Neural cell (in vitro differentiated cells): Measurements from ENCODE around the gene CDH5. TPM values are rescaled to one million over a fixed set of nuclear protein-coding genes. Genes with fewer than 3 reads are reported as not detected.

Experiments used
- H2AFZ ChIP-seq: fragments of 200-600, 300-800 bp; sonication (generic), shearing (Covaris generic); 2 replicates; pipeline ENCODE4 v1.6.0; 2014; ENCODE audit warnings: low read depth, mild to moderate bottlenecking, antibody characterized with exemption, low read length, moderate library complexity
- H3F3A ChIP-seq: fragments of 200-600 bp; shearing (Covaris generic); 2 replicates; pipeline ENCODE4 v1.6.1; 2016; ENCODE audit warnings: mild to moderate bottlenecking, moderate library complexity, mixed read lengths, antibody characterized with exemption, low read length; ENCODE audit not compliant: insufficient read depth, poor library complexity, severe bottlenecking
- H3K27ac ChIP-seq: fragments of 200-600, 300-800 bp; sonication (generic), shearing (Covaris generic); 2 replicates; pipeline ENCODE4 v1.5.1; 2014; ENCODE audit warnings: mild to moderate bottlenecking, low read length, moderate library complexity
- H3K27me3 ChIP-seq: fragments of 300-800, 200-600 bp; sonication (generic), shearing (Covaris generic); 2 replicates; pipeline ENCODE4 v1.6.0; 2014; ENCODE audit warnings: mild to moderate bottlenecking, low read depth, low read length, moderate library complexity; ENCODE audit not compliant: insufficient read depth
- H3K36me3 ChIP-seq: fragments of 300-800, 200-600 bp; sonication (generic), shearing (Covaris generic); 2 replicates; pipeline ENCODE4 v1.5.1; 2014; ENCODE audit warnings: mild to moderate bottlenecking, antibody characterized with exemption, low read length, moderate library complexity; ENCODE audit not compliant: insufficient read depth
- H3K4me2 ChIP-seq: fragments of 300-800, 200-600 bp; sonication (generic), shearing (Covaris generic); 2 replicates; pipeline ENCODE4 v1.6.0; 2014; ENCODE audit warnings: mild to moderate bottlenecking, low read length
- H3K4me3 ChIP-seq: fragments of 300-800, 200-600 bp; sonication (generic), shearing (Covaris generic); 2 replicates; pipeline ENCODE4 v1.5.1; 2014; ENCODE audit warnings: mild to moderate bottlenecking, low read length, moderate library complexity
- H3K79me2 ChIP-seq: fragments of 200-600 bp; shearing (Covaris generic); replicated peaks from 2 replicates; pipeline ENCODE4 v1.6.0; 2014; ENCODE audit warnings: mild to moderate bottlenecking, low read length, moderate library complexity; ENCODE audit not compliant: insufficient read depth
- H3K9ac ChIP-seq: fragments of 300-800, 200-600 bp; sonication (generic), shearing (Covaris generic); 2 replicates; pipeline ENCODE4 v1.6.1; 2016; ENCODE audit warnings: mild to moderate bottlenecking, low read length, mixed read lengths
- H3K9me2 ChIP-seq: fragments of 200-600 bp; shearing (Covaris generic); 2 replicates; pipeline ENCODE4 v1.6.1; 2016; ENCODE audit warnings: mild to moderate bottlenecking, low read length, mixed read lengths; ENCODE audit not compliant: insufficient read depth
- H3K9me3 ChIP-seq: fragments of 200-600, 300-800 bp; sonication (generic), shearing (Covaris generic); 2 replicates; pipeline ENCODE4 v1.6.1; 2016; ENCODE audit warnings: mild to moderate bottlenecking, mixed run types, low read length, moderate library complexity, mixed read lengths
- H4K20me1 ChIP-seq: fragments of 200-600 bp; shearing (Covaris generic); 2 replicates; pipeline ENCODE4 v1.6.1; 2016; ENCODE audit warnings: mild to moderate bottlenecking, mixed run types; ENCODE audit not compliant: insufficient read depth
- EP300 ChIP-seq: fragments of 450-650 bp; conservative IDR thresholded peaks from 2 replicates; pipeline ENCODE4 v1.6.1; 2014; ENCODE audit warnings: antibody characterized with exemption, mild to moderate bottlenecking, moderate library complexity; ENCODE audit not compliant: poor library complexity, severe bottlenecking
- EZH2 ChIP-seq: fragments of 200-600, 300-800 bp; shearing (Covaris generic), sonication (generic); IDR thresholded peaks from 2 replicates; pipeline ENCODE4 v1.6.1; 2014; ENCODE audit warnings: antibody characterized with exemption, low read length, borderline replicate concordance, mild to moderate bottlenecking; ENCODE audit not compliant: insufficient read depth, poor library complexity, severe bottlenecking
- MXI1 ChIP-seq: fragments of 450-650 bp; conservative IDR thresholded peaks from 2 replicates; pipeline ENCODE4 v1.6.1; 2014; ENCODE audit warnings: antibody characterized with exemption, mild to moderate bottlenecking; ENCODE audit not compliant: poor library complexity, severe bottlenecking
- POLR2AphosphoS5 ChIP-seq: IDR thresholded peaks from 2 replicates; pipeline ENCODE4 v1.6.1; 2012
- RAD21 ChIP-seq: fragments of 450-650 bp; conservative IDR thresholded peaks from 2 replicates; pipeline ENCODE4 v1.6.1; 2014; ENCODE audit warnings: antibody characterized with exemption, mild to moderate bottlenecking, moderate library complexity
- REST ChIP-seq: IDR thresholded peaks from 2 replicates; pipeline ENCODE4 v1.6.1; 2012; ENCODE audit warnings: borderline replicate concordance
- SMC3 ChIP-seq: fragments of 450-650 bp; conservative IDR thresholded peaks from 2 replicates; pipeline ENCODE4 v1.6.1; 2014; ENCODE audit warnings: antibody characterized with exemption, mild to moderate bottlenecking, moderate library complexity; ENCODE audit not compliant: poor library complexity
- TAF1 ChIP-seq: IDR thresholded peaks from 2 replicates; pipeline ENCODE4 v1.6.1; 2012; ENCODE audit warnings: low read depth
- polyA plus RNA-seq: library from polyadenylated mRNA; depleted of rRNA; stranded (reverse); fragments of >200 nt; gene quantifications from 2 replicates; pipeline ENCODE4 v1.2.3, GENCODE V29; 2014
- TF ChIP-seq, protein P1 (sequence below): fragments of 450-650 bp; IDR thresholded peaks from 2 replicates; pipeline ENCODE4 v1.5.1; 2014; ENCODE audit warnings: antibody characterized with exemption, mild to moderate bottlenecking, moderate library complexity; ENCODE audit not compliant: poor library complexity, severe bottlenecking

CDH5 gene
- polyA plus RNA-seq, 1 donor from 2014 or later = not detected

DNA sequence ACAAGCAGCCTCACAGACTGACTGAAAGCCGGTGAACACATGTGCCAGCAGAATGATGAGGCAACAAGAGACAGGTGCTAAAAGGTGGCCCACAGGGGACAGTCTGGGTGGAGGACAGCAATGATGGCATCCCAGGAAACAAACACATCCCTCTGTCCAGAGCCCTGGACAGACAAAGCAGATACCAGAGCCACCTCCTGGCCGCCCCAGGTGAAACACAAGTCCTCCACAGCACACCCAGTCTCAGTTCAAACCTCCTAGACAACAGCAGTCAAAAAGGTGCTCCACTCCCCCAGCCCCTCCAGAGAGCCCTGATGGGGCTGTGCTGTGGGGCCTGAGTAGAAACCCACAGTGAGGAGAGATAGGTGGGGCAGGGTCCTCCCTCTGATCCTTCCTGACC lies 20.3 kb upstream of the CDH5 start:
- TF ChIP-seq RAD21 (no peak), EZH2 (no peak), TAF1 (no peak)
- Histone ChIP-seq H3K27me3 (no peaks in the 10 kb centered on the region), H3K4me2 (no peak overlapping the region)

DNA sequence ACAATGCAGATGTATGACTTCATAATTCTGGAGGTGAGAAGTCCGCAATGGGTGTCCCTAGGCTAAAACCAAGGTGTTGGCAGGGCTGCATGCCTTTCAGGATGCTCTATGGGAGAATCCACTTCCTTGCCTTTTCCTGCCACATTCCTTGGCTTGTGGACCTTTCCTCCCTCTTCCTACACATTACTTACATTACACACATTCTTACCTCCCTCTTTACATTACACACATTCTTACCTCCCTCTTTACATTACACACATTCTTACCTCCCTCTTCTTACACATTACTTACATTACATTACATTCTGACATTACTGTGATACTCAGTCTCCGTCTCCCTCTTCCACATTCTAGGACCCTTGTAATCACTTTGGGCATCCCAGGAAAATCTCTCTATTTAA lies 14.2 kb upstream of the CDH5 start:
- no peaks in the 10 kb centered on the region for H4K20me1 ChIP-seq
- TF ChIP-seq SMC3 (no peak), REST (no peak), POLR2AphosphoS5 (no peak), EZH2 (no peak), TAF1 (no peak), RAD21 (no peak), EP300 (no peak), MXI1 (no peak)
- TF ChIP-seq, protein P1, sequence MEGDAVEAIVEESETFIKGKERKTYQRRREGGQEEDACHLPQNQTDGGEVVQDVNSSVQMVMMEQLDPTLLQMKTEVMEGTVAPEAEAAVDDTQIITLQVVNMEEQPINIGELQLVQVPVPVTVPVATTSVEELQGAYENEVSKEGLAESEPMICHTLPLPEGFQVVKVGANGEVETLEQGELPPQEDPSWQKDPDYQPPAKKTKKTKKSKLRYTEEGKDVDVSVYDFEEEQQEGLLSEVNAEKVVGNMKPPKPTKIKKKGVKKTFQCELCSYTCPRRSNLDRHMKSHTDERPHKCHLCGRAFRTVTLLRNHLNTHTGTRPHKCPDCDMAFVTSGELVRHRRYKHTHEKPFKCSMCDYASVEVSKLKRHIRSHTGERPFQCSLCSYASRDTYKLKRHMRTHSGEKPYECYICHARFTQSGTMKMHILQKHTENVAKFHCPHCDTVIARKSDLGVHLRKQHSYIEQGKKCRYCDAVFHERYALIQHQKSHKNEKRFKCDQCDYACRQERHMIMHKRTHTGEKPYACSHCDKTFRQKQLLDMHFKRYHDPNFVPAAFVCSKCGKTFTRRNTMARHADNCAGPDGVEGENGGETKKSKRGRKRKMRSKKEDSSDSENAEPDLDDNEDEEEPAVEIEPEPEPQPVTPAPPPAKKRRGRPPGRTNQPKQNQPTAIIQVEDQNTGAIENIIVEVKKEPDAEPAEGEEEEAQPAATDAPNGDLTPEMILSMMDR = no peak
- H3K27ac ChIP-seq = no peak overlapping the region

More for the DNA sequence above, 20.3 kb upstream of the CDH5 start:
- no peaks in the 10 kb centered on the region for H4K20me1 ChIP-seq
- no peak overlapping the region for H3K4me3 ChIP-seq
- no peaks in the 10 kb centered on the region for H3F3A ChIP-seq
- no peaks in the 10 kb centered on the region for H3K36me3 ChIP-seq
- no peak overlapping the region for H3K9ac ChIP-seq
- H3K9me2 ChIP-seq = no peaks in the 10 kb centered on the region
- no peak overlapping the region for H3K27ac ChIP-seq
- no peaks in the 10 kb centered on the region for H3K79me2 ChIP-seq
- H3K9me3 ChIP-seq = no peaks in the 10 kb centered on the region
- H2AFZ ChIP-seq = no peak overlapping the region

DNA sequence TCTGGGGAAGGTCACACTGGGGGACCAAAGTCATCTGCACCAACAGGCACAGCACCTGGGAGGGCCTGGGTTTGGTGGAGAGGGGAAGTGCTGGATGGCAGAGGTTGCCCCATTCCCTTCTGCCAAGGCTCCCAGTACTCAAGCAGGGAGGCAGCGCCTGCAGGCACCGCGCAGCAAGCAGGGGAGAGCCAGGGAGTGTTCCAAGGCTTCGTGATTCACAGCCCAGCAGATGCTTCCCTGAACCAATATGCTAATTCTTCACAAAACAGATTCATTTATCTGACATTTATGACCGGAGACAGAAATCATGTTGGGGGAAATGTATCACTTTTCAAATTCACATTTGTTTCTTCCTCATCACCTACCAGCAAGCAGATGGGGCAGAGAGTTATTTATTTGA lies 13.4 kb upstream of the CDH5 start:
- Histone ChIP-seq H3K27me3 (no peaks in the 10 kb centered on the region), H3K9me2 (no peaks in the 10 kb centered on the region), H3K9ac (no peak overlapping the region), H3K9me3 (no peaks in the 10 kb centered on the region), H3K4me3 (no peak overlapping the region), H3K79me2 (no peaks in the 10 kb centered on the region), H2AFZ (no peak overlapping the region), H3K27ac (no peak overlapping the region), H3F3A (no peaks in the 10 kb centered on the region), H4K20me1 (no peaks in the 10 kb centered on the region), H3K4me2 (no peak overlapping the region), H3K36me3 (no peaks in the 10 kb centered on the region)
- TF ChIP-seq POLR2AphosphoS5 (no peak), TAF1 (no peak), EZH2 (no peak), SMC3 (no peak), REST (no peak), EP300 (no peak), RAD21 (no peak), MXI1 (no peak)
- TF ChIP-seq, protein P1 = no peak

More for the DNA sequence above, 14.2 kb upstream of the CDH5 start:
- H3K9ac ChIP-seq = no peak overlapping the region
- H3K27me3 ChIP-seq = no peaks in the 10 kb centered on the region
- no peaks in the 10 kb centered on the region for H3K9me3 ChIP-seq
- no peak overlapping the region for H2AFZ ChIP-seq
- H3K4me3 ChIP-seq = no peak overlapping the region
- H3F3A ChIP-seq = no peaks in the 10 kb centered on the region
- H3K36me3 ChIP-seq = no peaks in the 10 kb centered on the region
- no peaks in the 10 kb centered on the region for H3K79me2 ChIP-seq
- no peak overlapping the region for H3K4me2 ChIP-seq
- no peaks in the 10 kb centered on the region for H3K9me2 ChIP-seq
